ENCODE results near the gene ZFP92. TPM values are rescaled to one million over a fixed set of nuclear protein-coding genes. Genes with fewer than 3 reads are reported as not detected.

ZFP92 gene
- total RNA-seq, 4 donors from 2014 or later = 0.08 to 0.68 (median 0.20) TPM; not detected in 1

DNA sequence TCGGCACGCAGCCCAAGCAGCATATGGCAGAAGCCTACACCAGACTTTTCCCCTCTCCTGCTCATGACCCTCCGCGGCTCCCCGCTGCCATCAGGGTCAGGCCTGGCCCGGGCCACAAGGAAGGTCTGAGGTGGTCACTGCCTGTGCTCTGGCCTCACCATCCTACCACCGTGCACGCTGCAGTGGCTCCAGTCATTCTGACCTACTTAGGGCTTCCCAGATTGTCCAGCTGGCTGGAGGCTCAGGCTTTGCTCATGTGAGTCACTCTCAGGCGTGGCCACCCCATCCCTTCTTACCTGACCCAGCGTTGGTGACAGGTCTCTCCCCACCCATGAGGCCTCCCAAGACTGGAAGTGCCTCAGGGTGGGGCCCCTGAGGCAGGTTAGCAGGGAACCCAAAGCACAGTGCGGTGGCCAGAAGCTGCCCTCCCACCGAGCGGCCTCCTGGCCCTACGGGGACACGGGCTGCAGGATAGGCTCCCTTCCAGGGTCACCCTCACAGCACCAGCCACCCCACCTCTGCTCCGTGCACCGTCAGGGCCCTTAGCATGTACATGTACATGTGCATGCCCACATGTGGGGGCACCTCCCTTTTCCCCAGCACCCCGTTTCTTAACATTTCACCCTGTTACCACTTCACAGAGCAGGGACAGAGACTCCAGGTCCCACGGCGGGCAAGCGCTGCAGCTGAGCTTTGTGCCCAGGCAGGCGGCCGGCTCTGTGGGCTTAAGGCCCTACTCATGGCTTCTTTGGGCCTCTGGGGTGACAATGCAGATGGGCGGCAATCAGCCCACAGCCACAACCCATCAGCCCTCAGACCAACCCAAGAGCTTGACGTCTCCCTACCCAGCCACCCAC lies 32.4 kb downstream of the ZFP92 start:
- intact Hi-C loops (cut with DNase I; ENCODE audit: low total_unique reads) = no loop called here
- no peak for DNase-seq (ENCODE audit: low spot score in 2 of 2)
- WGBS, 2 donors = 85 to 88% methylated on average over 16 to 25 of the region's 25 CpGs
- TF ChIP-seq POLR2A (IDR thresholded peaks at IDR 0.05) = no peak
- TF ChIP-seq, protein P1, sequence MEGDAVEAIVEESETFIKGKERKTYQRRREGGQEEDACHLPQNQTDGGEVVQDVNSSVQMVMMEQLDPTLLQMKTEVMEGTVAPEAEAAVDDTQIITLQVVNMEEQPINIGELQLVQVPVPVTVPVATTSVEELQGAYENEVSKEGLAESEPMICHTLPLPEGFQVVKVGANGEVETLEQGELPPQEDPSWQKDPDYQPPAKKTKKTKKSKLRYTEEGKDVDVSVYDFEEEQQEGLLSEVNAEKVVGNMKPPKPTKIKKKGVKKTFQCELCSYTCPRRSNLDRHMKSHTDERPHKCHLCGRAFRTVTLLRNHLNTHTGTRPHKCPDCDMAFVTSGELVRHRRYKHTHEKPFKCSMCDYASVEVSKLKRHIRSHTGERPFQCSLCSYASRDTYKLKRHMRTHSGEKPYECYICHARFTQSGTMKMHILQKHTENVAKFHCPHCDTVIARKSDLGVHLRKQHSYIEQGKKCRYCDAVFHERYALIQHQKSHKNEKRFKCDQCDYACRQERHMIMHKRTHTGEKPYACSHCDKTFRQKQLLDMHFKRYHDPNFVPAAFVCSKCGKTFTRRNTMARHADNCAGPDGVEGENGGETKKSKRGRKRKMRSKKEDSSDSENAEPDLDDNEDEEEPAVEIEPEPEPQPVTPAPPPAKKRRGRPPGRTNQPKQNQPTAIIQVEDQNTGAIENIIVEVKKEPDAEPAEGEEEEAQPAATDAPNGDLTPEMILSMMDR (IDR thresholded peaks at IDR 0.05) = no peak
- H3K4me3 ChIP-seq (ENCODE audit: low read depth, poor library complexity, severe bottlenecking) = no peak overlapping the region

DNA sequence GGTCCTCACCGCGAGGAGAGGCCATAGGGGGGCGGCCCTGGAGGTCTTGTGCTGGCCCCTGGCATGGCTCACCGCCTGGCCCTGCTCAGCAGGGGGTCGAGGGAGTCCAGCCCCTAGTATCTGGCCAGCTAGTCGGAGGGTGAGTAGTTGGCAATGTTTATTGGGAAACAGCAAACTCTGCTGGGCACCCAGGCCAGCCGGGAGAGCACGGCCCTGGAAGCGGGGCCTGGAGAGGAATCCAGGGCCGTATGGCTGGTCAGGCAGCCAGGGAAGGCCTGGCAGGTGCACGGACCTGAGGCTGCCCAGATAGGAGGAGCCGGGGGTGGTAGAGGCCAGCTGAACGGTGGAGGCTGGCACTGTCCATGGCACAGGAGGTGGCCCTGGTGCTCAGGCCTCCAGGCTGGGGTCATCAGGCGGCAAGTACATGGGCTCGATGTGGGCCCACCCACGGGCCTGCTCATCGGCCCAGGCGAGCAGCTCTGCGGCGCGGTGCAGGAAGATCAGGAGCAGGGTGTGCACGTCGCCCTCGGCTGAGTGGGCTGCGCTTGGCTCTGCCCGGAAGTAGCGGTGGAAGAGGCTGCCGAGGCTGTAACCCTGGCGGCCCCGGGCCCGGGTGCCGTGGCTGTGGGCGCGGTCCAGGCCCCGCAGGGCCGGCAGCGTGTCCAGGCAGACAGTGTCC lies 33.2 kb downstream of the ZFP92 start:
- intact Hi-C loops (cut with DNase I; ENCODE audit: low total_unique reads) = no loop called here
- no peak overlapping the region for H3K4me3 ChIP-seq (ENCODE audit: low read depth, poor library complexity, severe bottlenecking)
- TF ChIP-seq POLR2A (IDR thresholded peaks at IDR 0.05) = no peak
- DNase-seq (ENCODE audit: low spot score in 2 of 2) = no peak
- WGBS, 2 donors = 60 to 87% methylated on average over 4 to 37 of the region's 37 CpGs

DNA sequence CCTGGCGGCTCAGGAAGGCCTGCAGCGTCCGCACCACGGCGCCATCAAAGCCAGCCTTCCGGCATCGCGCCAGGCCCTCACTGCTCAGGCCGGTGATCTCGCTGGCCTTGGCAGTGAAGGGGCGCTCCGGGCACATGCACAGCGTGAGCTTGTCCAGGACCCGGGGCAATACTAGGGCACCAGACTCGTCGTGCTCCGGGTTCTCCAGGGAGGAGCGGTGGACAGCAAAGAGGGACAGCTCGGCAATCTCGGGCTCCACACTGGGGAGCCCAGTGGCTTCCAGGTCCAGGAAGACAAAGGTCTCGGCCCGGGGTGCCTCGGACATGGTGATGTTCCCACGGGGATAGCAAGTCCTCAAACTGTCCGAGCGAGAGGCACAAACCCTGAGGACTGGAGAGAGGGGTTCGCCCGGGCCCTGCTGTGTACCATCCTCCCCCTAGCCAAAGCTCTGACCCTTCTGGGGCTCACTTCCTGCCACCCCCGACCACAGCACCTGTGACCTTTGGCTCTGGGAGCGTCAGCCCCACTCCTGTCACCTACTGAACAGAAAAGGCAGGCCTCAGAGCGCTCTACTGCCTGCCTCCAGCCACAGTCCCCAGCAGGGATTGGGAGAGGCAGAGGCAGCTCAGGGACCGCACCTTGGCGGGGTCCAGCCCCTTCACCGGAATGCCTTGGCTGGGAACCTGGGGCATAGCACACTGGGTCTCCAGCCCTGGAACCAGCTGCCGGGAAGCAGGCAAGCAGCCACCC lies 34.0 kb downstream of the ZFP92 start:
- no peak for DNase-seq (ENCODE audit: low spot score in 2 of 2)
- WGBS, 2 donors = 55 to 87% methylated on average over 4 to 33 of the region's 35 CpGs

DNA sequence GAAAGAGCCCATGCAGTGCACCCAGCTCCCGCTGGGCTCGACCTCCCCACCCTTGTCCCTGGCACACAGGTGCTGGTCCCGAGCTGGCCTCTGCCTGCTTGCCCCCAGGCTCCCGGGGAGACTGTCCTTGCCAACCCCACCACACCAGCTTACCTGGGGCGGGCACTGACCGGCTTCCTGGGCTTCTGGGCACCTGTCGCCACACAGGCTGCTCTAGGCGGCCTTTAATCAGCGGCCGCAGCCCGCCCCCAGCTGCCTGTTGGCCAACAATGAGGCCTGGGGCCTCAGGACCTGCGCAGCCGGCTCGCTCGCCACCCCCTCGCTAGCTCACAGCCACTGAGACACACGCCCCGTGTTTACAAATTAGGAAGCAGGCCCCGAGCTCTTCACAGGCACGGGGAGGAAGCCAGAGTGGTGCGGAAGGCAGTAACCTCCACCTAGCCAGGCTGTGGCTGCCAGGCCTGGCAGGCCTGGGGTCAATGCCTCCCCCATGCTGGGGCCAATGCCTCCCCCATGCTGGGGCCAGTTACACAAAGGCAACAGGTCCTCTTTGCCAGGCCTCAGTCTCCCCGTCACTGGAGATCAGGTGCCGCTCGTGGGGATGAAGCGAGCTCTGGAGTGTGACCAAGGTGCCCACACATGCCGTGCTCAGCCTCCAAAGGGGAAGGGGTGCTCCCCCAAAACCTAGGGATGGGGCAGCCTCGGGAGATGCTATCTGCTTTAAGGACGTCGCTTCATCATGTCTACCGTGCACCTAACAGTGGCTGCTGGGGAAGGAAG lies 34.8 kb downstream of the ZFP92 start, which contains the start of gene TREX2:
TREX2 (minus strand) TSS at position 201 of the 780 bp plus-strand sequence. CDS start 626 bp downstream, outside the sequence.
- TF ChIP-seq POLR2A (IDR thresholded peaks at IDR 0.05) = no peak
- TF ChIP-seq, protein P1 (IDR thresholded peaks at IDR 0.05) = no peak
- 69 to 76% methylated on average over 7 to 30 of the region's 30 CpGs for WGBS, 2 donors
- H3K4me3 ChIP-seq (ENCODE audit: low read depth, poor library complexity, severe bottlenecking) = no peak within 1 kb of the TSS
- DNase-seq (ENCODE audit: low spot score in 2 of 2) = no peak
- intact Hi-C loops (cut with DNase I; ENCODE audit: low total_unique reads) = no loop called here

More for the DNA sequence above, 34.0 kb downstream of the ZFP92 start:
- intact Hi-C loops (cut with DNase I; ENCODE audit: low total_unique reads) = no loop called here
- no peak for TF ChIP-seq POLR2A (IDR thresholded peaks at IDR 0.05)
- TF ChIP-seq, protein P1 (IDR thresholded peaks at IDR 0.05) = no peak
- H3K4me3 ChIP-seq (ENCODE audit: low read depth, poor library complexity, severe bottlenecking) = no peak overlapping the region

DNA sequence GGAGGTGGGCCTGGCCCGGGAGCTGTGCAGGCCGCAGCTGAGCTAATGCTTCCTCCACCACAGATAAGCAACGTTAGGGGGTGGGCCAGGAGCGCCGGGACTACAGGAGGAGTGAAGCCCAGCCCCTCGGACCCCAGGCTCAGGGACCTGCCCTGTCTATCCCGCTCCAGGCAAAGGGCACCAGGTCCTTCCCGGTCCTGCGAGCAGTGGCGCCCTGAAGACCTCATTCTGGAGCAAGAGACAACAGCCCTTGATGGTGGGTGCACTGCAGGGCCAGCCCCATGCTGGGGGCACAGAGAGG lies 35.3 kb downstream of the ZFP92 start:
- 61 to 73% methylated on average over 5 to 9 of the region's 10 CpGs for WGBS, 2 donors
- intact Hi-C loops (cut with DNase I; ENCODE audit: low total_unique reads) = no loop called here

More for the DNA sequence above, 35.3 kb downstream of the ZFP92 start:
- no peak for DNase-seq (ENCODE audit: low spot score in 2 of 2)
- no peak for TF ChIP-seq POLR2A (IDR thresholded peaks at IDR 0.05)
- TF ChIP-seq, protein P1 (IDR thresholded peaks at IDR 0.05) = no peak
- H3K4me3 ChIP-seq (ENCODE audit: low read depth, poor library complexity, severe bottlenecking) = no peak overlapping the region

Measured in lower leg skin (tissue), 4 donors.